ENCODE data around the gene PARL.

DNA sequence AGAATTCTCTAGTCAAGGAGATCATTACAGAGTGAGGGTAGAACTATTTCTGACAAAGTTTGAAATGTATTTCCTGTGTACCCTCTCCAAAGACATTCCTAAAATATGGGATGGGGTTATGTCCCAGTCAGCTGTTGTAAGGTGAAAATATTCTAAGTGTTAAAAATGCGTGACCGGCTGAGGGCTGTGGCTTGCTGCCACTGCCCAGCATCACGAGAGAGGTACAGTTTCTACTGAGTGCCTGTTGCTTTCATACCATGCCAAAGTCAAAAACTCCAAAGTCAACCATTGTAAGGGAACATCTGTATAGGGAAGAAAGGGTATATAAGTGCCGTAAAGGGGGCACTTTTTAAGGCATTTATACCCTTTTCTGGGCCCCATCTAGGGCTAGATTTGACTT, 90.2 kb downstream of the PARL start:
- TF ChIP-seq, protein P1, sequence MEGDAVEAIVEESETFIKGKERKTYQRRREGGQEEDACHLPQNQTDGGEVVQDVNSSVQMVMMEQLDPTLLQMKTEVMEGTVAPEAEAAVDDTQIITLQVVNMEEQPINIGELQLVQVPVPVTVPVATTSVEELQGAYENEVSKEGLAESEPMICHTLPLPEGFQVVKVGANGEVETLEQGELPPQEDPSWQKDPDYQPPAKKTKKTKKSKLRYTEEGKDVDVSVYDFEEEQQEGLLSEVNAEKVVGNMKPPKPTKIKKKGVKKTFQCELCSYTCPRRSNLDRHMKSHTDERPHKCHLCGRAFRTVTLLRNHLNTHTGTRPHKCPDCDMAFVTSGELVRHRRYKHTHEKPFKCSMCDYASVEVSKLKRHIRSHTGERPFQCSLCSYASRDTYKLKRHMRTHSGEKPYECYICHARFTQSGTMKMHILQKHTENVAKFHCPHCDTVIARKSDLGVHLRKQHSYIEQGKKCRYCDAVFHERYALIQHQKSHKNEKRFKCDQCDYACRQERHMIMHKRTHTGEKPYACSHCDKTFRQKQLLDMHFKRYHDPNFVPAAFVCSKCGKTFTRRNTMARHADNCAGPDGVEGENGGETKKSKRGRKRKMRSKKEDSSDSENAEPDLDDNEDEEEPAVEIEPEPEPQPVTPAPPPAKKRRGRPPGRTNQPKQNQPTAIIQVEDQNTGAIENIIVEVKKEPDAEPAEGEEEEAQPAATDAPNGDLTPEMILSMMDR (IDR thresholded peaks at IDR 0.05), result no peak
- no peak for TF ChIP-seq POLR2A (IDR thresholded peaks at IDR 0.05)

Measured in uterus (tissue), 2 donors.